Duodenal mucosa (tissue), 2 donors: ENCODE results near the gene OSTN.
"Not testable (repeated sequence)": the region's sequence is repeated elsewhere in the genome, so short reads cannot be mapped to it uniquely, and the experiment has no call there.

ENCODE experiments used
- H3K27ac ChIP-seq: one replicate; pipeline ENCODE4 v1.7.0; 2013; ENCODE audit warnings: low read depth, low read length
- H3K27me3 ChIP-seq, 2 donors: one replicate each; pipeline ENCODE4 v1.7.0; 2013; ENCODE audit warnings: low read length in 2 of 2, control low read depth in 1 of 2; ENCODE audit not compliant: insufficient read depth in 2 of 2, control insufficient read depth in 1 of 2
- H3K36me3 ChIP-seq, 2 donors: one replicate each; pipeline ENCODE4 v1.7.0; 2013; ENCODE audit warnings: low read length in 2 of 2, control low read depth in 1 of 2; ENCODE audit not compliant: insufficient read depth in 2 of 2, control insufficient read depth in 1 of 2
- H3K4me1 ChIP-seq, 2 donors: one replicate each; pipeline ENCODE4 v1.7.0; 2013; ENCODE audit warnings: low read length in 2 of 2, control low read depth in 1 of 2; ENCODE audit not compliant: insufficient read depth in 2 of 2, control insufficient read depth in 1 of 2
- H3K4me3 ChIP-seq, 2 donors: one replicate each; pipeline ENCODE4 v1.7.0; 2013; ENCODE audit warnings: low read length in 2 of 2, low read depth in 1 of 2
- H3K9ac ChIP-seq, 2 donors: one replicate each; pipeline ENCODE4 v1.7.0; 2013; ENCODE audit warnings: low read length in 2 of 2, low read depth in 1 of 2
- H3K9me3 ChIP-seq, 2 donors: one replicate each; pipeline ENCODE4 v1.7.0; 2013; ENCODE audit warnings: low read length in 2 of 2, control low read depth in 1 of 2; ENCODE audit not compliant: control insufficient read depth in 1 of 2

Gene OSTN

GRCh38 chr3:191244242-191244867 is 45.3 kb downstream of the OSTN start:
- no peak overlapping the region for H3K4me3 ChIP-seq
- no peaks in the 10 kb centered on the region for H3K4me1 ChIP-seq
- no peaks in the 10 kb centered on the region for H3K27me3 ChIP-seq
- no peak overlapping the region for H3K9ac ChIP-seq
- no peaks in the 10 kb centered on the region for H3K36me3 ChIP-seq
- no peak overlapping the region for H3K27ac ChIP-seq
- H3K9me3 ChIP-seq = no peaks in the 10 kb centered on the region

GRCh38 chr3:191246034-191246433 is 47.0 kb downstream of the OSTN start:
- H3K36me3 ChIP-seq, H3K27me3 ChIP-seq, H3K27ac ChIP-seq, H3K4me3 ChIP-seq, H3K4me1 ChIP-seq, H3K9me3 ChIP-seq, H3K9ac ChIP-seq: not testable (repeated sequence)

GRCh38 chr3:191246630-191247029 is 47.6 kb downstream of the OSTN start:
- H3K36me3 ChIP-seq = no peaks in the 10 kb centered on the region
- H3K9ac ChIP-seq = no peak overlapping the region
- H3K4me3 ChIP-seq = no peak overlapping the region
- no peak overlapping the region for H3K27ac ChIP-seq
- no peaks in the 10 kb centered on the region for H3K27me3 ChIP-seq
- H3K9me3 ChIP-seq = no peaks in the 10 kb centered on the region
- H3K4me1 ChIP-seq = no peaks in the 10 kb centered on the region

- no peaks in the 10 kb centered on the region for H3K27me3 ChIP-seq
- H3K27ac ChIP-seq = no peak overlapping the region
Observed at GRCh38 chr3:191253089-191253799, 54.2 kb downstream of the OSTN start.

GRCh38 chr3:191254098-191254873 is 55.2 kb downstream of the OSTN start:
- Histone ChIP-seq H3K27me3 (no peaks in the 10 kb centered on the region), H3K4me3 (no peak overlapping the region), H3K36me3 (no peaks in the 10 kb centered on the region), H3K9ac (no peak overlapping the region), H3K9me3 (no peaks in the 10 kb centered on the region), H3K4me1 (no peaks in the 10 kb centered on the region), H3K27ac (no peak overlapping the region)

More at GRCh38 chr3:191253089-191253799, 54.2 kb downstream of the OSTN start:
- Histone ChIP-seq H3K9ac (no peak overlapping the region), H3K4me1 (no peaks in the 10 kb centered on the region), H3K9me3 (no peaks in the 10 kb centered on the region), H3K36me3 (no peaks in the 10 kb centered on the region), H3K4me3 (no peak overlapping the region)

- no peaks in the 10 kb centered on the region for H3K36me3 ChIP-seq
- H3K9ac ChIP-seq = no peak overlapping the region
- no peak overlapping the region for H3K4me3 ChIP-seq
- no peak overlapping the region for H3K27ac ChIP-seq
- H3K27me3 ChIP-seq = no peaks in the 10 kb centered on the region
- no peaks in the 10 kb centered on the region for H3K9me3 ChIP-seq
- no peaks in the 10 kb centered on the region for H3K4me1 ChIP-seq
Observed at GRCh38 chr3:191255156-191255555, 56.1 kb downstream of the OSTN start.

GRCh38 chr3:191256405-191256804 is 57.4 kb downstream of the OSTN start:
- no peak overlapping the region for H3K27ac ChIP-seq
- no peak overlapping the region for H3K4me3 ChIP-seq

GRCh38 chr3:191257286-191257685 is 58.2 kb downstream of the OSTN start:
- H3K4me3 ChIP-seq = no peak overlapping the region
- no peak overlapping the region for H3K9ac ChIP-seq
- H3K27ac ChIP-seq = no peak overlapping the region
- no peaks in the 10 kb centered on the region for H3K27me3 ChIP-seq
- H3K36me3 ChIP-seq = no peaks in the 10 kb centered on the region
- no peaks in the 10 kb centered on the region for H3K4me1 ChIP-seq
- H3K9me3 ChIP-seq = no peaks in the 10 kb centered on the region

More at GRCh38 chr3:191256405-191256804, 57.4 kb downstream of the OSTN start:
- Histone ChIP-seq H3K27me3 (no peaks in the 10 kb centered on the region), H3K4me1 (no peaks in the 10 kb centered on the region), H3K9me3 (no peaks in the 10 kb centered on the region), H3K9ac (no peak overlapping the region), H3K36me3 (no peaks in the 10 kb centered on the region)

GRCh38 chr3:191259486-191259885 is 60.4 kb downstream of the OSTN start:
- Histone ChIP-seq H3K4me3 (no peak overlapping the region), H3K4me1 (no peaks in the 10 kb centered on the region), H3K27me3 (no peaks in the 10 kb centered on the region), H3K9ac (no peak overlapping the region), H3K9me3 (no peaks in the 10 kb centered on the region), H3K27ac (no peak overlapping the region), H3K36me3 (no peaks in the 10 kb centered on the region)
